Activated CD4-positive, alpha-beta T cell treated with anti-CD3 and anti-CD28 coated beads for 48 hours (primary cell): ENCODE measurements around the gene BOK.

Source experiments
- DNase-seq: peaks from one replicate; pipeline ENCODE4 v3.0.0-alpha.2; 2020

The BOK gene

GRCh38 chr2:241539616-241540374 lies 18.8 kb upstream of the BOK start:
- DNase-seq, result no peak

GRCh38 chr2:241540401-241540770 lies 18.2 kb upstream of the BOK start:
- no peak for DNase-seq

GRCh38 chr2:241540771-241541561 lies 17.6 kb upstream of the BOK start:
- DNase-seq, result peak; percentile 85

- no peak for DNase-seq
Measured at GRCh38 chr2:241541564-241542277, 16.8 kb upstream of the BOK start.

- DNase-seq, result no peak
Measured at GRCh38 chr2:241542278-241542605, 16.3 kb upstream of the BOK start.

DNA sequence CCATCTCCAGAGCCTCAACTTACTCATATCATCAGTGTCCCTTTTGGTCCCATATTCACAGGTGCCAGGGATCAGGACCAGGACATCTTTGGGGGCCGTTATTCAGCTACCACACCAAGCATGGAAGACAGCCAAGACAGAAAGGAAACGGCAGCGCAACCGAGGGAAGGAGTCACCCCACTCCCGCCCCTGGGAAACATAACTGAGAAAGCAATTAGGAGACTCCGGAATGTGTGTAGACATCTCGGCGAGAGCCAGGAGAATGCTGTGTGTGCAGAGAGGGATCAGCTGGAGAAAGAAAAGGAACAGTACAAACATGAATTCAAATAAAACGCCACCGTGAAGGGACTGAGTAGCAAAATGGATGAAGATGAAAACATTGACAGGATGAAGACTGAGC lies 13.4 kb upstream of the BOK start:
- DNase-seq, result no peak

DNA sequence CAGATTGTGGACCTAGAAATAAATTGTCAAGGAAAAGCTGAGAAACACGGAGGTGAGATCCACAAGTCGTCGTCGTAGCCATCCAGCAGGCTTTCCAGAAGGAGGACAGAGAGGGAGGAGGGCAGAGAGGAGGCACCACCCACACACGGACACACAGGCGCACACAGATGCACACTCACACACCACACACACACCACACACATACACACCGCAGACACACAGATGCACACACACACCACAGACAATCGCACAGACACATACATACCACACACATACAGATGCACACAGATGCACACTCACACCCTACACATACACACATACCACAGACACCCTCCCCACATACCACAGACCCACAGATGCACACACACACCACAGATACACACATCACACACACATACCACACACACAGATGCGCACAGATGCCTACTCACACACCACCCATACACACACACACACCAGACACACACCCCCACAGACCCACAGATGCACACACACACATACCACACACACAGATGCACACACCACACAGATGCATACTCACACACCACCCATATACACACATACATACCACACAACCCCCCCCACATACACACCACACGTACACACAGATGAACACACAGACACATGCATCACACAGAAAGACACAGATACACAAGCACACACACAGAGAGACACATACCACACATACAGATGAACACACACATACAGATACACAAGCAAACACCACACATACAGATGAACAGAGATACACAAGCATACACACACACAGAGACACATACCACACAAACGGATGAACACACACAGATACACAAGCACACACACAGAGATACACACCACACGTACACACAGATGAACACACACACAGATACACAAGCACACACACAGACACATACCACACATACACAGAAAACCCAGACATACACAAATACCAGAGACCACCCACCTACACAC lies 12.7 kb upstream of the BOK start:
- no peak for DNase-seq

DNA sequence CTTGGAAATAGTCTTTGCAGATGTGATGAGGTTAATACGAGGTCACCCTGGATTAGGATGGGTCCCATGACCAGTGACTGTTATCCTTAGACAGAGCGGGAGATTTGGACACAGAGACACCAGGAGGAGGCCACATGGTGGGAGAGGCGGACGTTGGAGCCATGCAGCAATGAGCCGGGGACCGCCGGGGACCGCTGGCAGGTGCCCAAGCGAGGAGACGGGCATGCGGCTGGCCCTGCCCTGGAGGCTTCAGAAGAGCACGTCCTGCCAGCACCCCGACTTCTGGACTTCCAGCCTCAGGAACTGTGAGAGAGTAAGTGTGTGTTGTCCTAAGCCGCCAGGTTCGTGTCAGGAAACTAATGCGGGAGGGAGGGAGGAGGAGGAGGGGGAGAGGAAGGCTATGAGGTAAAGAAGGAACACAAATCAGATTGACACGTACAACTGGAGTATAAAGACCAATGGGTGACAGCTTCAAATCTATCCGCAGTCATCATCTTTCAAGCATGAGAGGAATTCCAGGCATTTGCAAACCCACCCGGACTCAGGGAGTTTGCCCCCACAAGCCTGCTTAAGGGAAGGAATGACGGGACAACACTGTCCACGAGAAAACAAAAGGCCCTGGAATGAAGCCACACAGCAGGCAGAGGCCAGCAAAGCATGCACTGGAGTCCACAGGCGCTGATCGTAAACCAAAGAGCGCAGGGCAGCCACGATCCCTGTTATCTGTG lies 11.6 kb upstream of the BOK start:
- DNase-seq, result no peak

DNA sequence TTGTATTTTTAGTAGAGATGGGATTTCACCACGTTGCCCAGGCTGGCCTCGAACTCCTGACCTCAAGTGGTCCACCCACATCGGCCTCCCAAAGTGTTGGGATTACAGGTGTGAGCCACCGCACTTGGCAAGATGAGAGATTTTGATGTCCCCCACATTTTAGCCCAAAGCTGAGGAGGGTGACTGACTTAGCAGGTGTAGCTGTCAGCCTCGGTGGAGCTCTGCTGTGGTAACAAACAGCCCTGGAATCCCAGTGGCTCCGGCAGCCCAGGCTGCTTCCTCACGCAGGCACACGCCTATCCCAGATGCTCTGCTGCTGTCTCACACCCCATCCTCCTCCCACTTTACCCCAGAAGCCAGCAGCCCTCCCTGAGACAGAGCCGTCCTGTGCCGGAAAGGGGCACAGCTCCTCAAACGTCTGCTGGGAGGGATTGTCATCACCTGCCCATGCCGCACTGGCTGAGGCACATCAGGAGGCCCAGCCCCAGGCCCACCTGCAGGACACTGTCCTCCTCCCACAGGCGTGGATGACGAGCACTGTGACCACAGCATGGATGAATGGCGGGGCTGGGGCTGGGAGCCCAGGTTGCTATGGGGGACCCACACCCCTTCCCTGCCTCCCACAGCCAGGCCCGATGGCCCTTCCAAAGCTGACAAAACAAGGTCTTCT lies 10.6 kb upstream of the BOK start:
- DNase-seq, result no peak

GRCh38 chr2:241548451-241548835 lies 10.1 kb upstream of the BOK start:
- no peak for DNase-seq

DNA sequence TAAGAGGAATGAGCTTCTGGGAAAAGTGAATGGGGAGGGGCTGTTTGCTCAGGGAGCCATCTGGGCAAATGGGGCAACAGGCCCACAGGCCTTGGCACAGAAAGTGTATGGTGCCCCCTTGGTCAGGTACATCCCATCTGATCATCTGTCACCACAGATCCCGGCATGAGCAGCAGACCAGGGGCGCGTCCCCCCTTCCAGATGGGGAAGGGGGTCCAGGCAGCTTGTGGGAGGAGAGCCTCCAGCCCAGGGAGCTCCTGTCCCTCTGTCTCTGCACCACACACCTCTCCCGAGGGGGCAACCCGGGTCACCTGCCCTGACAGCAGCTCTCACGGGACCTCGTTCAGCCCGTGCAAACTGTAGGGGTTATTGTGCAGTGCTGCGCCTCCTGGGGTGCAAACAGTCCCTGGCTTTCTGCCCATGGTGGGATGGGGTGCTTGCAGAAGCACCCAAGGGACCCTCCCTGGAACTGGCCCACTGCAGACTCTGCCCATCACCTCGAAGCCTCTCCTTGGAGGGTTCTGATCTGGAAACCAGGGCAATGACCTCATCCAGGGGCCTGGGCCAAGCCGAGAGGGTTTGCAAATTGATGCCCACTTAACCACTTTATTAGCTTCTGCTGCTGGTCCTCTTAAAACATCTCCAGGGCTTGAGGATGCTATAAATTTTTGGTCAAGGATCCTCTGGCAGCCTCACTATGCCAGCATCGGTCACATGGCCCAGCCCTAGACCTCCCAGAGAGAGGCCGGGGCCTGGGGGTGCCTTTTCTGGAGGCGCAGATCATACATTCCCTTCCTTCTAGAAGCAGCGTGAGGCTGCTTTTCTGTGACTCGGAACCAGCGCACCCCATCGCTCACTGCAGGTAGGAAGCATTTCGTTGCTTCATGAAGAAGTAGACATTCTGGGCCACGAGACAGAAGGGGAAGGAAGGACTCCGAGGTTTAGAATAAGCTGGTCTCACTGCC lies 7.6 kb upstream of the BOK start:
- DNase-seq, result no peak

GRCh38 chr2:241551599-241551997 lies 6.9 kb upstream of the BOK start:
- DNase-seq, result no peak

DNA sequence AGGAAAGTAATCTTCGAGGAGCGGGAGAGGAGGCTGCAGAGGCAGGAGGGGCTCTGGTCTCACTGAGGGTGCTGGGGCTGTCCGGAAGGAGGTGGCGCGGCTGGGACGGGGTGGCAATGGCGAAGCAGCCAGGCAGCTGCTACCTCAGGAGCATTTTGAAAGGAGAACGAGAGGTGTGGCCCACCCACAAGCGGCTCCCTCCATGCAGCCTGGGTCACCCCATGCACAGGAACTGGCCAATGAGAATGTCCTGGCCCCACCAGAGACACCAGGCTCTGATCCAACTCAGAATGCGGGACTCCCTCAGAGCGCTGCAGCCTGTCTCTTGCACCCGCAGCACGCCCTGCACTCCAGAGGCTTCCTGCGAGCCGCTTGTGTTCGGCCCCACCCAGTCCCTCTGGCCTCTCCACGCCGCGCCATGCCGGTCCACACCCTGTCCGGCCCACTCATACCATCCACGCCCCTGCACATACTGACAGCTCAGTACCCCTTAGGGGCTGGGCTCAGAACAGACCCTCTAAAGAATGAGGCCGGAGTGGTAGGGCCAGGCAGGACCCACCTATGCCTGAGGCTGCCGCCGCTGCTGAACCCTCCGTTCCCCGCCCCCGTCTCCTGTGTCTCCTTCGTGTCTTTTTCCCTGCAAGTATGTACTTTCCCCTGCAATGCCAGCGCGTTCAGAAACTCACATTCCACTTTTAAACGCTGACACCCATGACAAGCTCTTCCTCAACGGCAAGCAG lies 6.4 kb upstream of the BOK start:
- DNase-seq, result no peak

GRCh38 chr2:241553512-241553830 lies 5.1 kb upstream of the BOK start:
- DNase-seq, result no peak

DNA sequence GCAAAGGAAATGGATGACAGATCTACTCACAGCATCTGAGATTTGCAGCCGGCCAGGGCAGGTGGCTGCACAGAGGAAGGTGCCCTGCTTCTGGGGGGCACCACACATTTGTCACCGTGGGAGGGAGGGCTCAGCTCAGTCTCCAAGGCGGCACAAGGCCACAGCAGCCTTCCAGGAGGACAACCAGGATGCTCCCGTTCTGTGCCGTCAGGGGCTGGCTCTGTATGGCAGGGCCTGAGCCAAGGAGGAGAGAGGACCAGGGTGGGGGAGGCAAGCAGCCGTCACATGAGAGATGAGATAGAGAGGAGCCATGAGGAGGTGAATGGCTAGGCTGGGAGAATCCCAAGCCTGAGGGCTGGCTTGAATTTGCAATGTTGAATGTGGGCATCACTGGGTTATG lies 4.6 kb upstream of the BOK start:
- no peak for DNase-seq

GRCh38 chr2:241554610-241555322 lies 3.8 kb upstream of the BOK start:
- DNase-seq, result no peak

DNA sequence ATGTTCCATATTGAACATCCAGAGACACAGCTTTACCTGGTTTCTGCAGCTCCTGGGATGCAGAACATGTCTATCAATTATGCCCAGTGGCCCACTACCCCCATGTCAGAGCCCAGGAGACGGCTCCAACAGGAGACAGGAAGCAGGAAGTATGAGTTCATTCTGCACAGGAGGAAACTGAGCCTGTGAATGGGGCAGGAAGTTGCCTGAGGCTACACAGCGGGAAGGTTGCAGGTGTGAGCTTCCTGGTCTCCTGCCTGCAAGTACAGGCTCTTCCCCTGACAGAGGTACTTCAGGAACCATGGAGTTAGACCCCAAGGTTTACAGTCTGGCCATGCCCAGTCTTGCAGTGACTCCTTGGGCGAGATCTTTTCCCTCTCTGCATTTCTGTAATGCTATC lies 2.8 kb upstream of the BOK start:
- DNase-seq, result no peak

DNA sequence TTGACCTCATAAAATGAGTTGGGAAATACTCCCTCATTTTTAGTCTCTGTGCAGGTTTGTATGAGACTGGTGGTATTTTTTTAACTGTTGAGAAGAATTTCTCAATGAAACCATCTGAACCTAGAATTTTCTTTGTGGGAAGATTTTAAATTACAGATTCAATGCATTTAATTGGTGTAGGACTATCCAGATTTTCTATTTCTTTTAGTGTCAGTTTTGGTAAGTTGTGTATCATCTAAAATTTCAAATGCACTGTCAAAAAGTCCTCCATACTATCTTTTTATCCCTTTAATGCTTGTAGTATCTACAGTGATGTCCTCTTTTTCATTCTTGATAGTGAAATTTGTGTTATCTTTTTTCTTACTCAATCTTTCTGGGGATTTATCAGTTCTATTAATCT lies 1.8 kb upstream of the BOK start:
- no peak for DNase-seq
